Measurements from ENCODE around the gene ATP10A. TPM values are rescaled to one million over a fixed set of nuclear protein-coding genes. Genes with fewer than 3 reads are reported as not detected.

ATP10A gene
- polyA plus RNA-seq (2013) = 0.07 and 0.18 TPM in 2 replicates

GRCh38 chr15:25863111-25863967, at the start of gene ATP10A:
Gene ATP10A (minus strand): TSS chr15:25863327. CDS start chr15:25863096, 231 bp downstream.
- Histone ChIP-seq H4K8ac (ENCODE audit: low read depth, low read length) (no peak within 1 kb of the TSS), H3K79me1 (ENCODE audit: low read length) (no peaks in the 10 kb centered on the region), H3K9ac (ENCODE audit: low read length) (no peak within 1 kb of the TSS), H4K12ac (ENCODE audit: low read depth, low read length) (no peak within 1 kb of the TSS), H3K36me3 (ENCODE audit: control insufficient read depth in 1 of 2, insufficient read depth in 2 of 2, low read length in 2 of 2) (no peaks in the 10 kb centered on the region), H2BK5ac (ENCODE audit: low read depth, low read length, poor library complexity) (no peak within 1 kb of the TSS), H3K27ac (ENCODE audit: low read depth, low read length) (no peak within 1 kb of the TSS), H2BK120ac (ENCODE audit: insufficient read depth, low read length, poor library complexity) (no peak within 1 kb of the TSS), H3K4ac (ENCODE audit: low read depth, low read length) (no peak within 1 kb of the TSS), H3K4me1 (ENCODE audit: control insufficient read depth in 1 of 2, insufficient read depth in 2 of 2, low read length in 2 of 2) (peaks cover 0 to 9% of the 10 kb centered on the region in 2 experiments), H3K79me2 (ENCODE audit: control insufficient read depth, insufficient read depth, low read length, poor library complexity) (no peaks in the 10 kb centered on the region), H4K91ac (ENCODE audit: low read depth, low read length) (no peak within 1 kb of the TSS), H3K14ac (ENCODE audit: low read length) (no peak within 1 kb of the TSS), H2AK5ac (ENCODE audit: low read length) (no peak within 1 kb of the TSS), H2AFZ (ENCODE audit: insufficient read depth, low read length, poor library complexity) (no peak within 1 kb of the TSS), H3K18ac (ENCODE audit: low read length) (no peak within 1 kb of the TSS), H3K23ac (ENCODE audit: low read length) (no peak within 1 kb of the TSS), H3K4me2 (ENCODE audit: low read length) (peak within 1 kb of the TSS; percentile 79), H2BK12ac (ENCODE audit: low read length) (no peak within 1 kb of the TSS), H3K9me3 (ENCODE audit: insufficient read depth, low read depth, low read length) (peaks cover 3% of the 10 kb centered on the region), H3K4me3 (ENCODE audit: low read depth, low read length) (peak within 1 kb of the TSS; percentile 63), H3K27me3 (ENCODE audit: insufficient read depth, low read length) (peaks cover 33% of the 10 kb centered on the region)
- peak in 1 of 2 donors; percentile 48 for DNase-seq
- WGBS (ENCODE audit: extremely low coverage, insufficient coverage, insufficient read length) = no CpG with 5 or more reads among the region's 85 CpGs

- Histone ChIP-seq H4K8ac (ENCODE audit: low read depth, low read length) (no peak overlapping the region), H2BK120ac (ENCODE audit: insufficient read depth, low read length, poor library complexity) (no peak overlapping the region)
Measured at GRCh38 chr15:25912035-25912434, 48.9 kb upstream of the ATP10A start.

GRCh38 chr15:25910832-25911231, 47.7 kb upstream of the ATP10A start:
- no CpG with 5 or more reads among the region's 4 CpGs for WGBS (ENCODE audit: extremely low coverage, insufficient coverage, insufficient read length)
- no peak overlapping the region for H3K4ac ChIP-seq (ENCODE audit: low read depth, low read length)
- no peak overlapping the region for H4K91ac ChIP-seq (ENCODE audit: low read depth, low read length)
- no peak for DNase-seq
- no peak overlapping the region for H3K18ac ChIP-seq (ENCODE audit: low read length)
- no peak overlapping the region for H3K14ac ChIP-seq (ENCODE audit: low read length)
- no peak overlapping the region for H2BK12ac ChIP-seq (ENCODE audit: low read length)
- H3K4me3 ChIP-seq (ENCODE audit: low read depth, low read length) = no peak overlapping the region
- no peaks in the 10 kb centered on the region for H3K79me1 ChIP-seq (ENCODE audit: low read length)
- no peak overlapping the region for H3K27ac ChIP-seq (ENCODE audit: low read depth, low read length)
- H2AK5ac ChIP-seq (ENCODE audit: low read length) = no peak overlapping the region
- no peaks in the 10 kb centered on the region for H3K27me3 ChIP-seq (ENCODE audit: insufficient read depth, low read length)
- H4K8ac ChIP-seq (ENCODE audit: low read depth, low read length) = no peak overlapping the region
- no peak overlapping the region for H2BK5ac ChIP-seq (ENCODE audit: low read depth, low read length, poor library complexity)
- no peak overlapping the region for H2AFZ ChIP-seq (ENCODE audit: insufficient read depth, low read length, poor library complexity)
- no peak overlapping the region for H3K4me2 ChIP-seq (ENCODE audit: low read length)
- no peak overlapping the region for H2BK120ac ChIP-seq (ENCODE audit: insufficient read depth, low read length, poor library complexity)
- H3K9ac ChIP-seq (ENCODE audit: low read length) = no peak overlapping the region
- H3K36me3 ChIP-seq (ENCODE audit: control insufficient read depth in 1 of 2, insufficient read depth in 2 of 2, low read length in 2 of 2) = no peaks in the 10 kb centered on the region
- no peak overlapping the region for H4K12ac ChIP-seq (ENCODE audit: low read depth, low read length)
- no peaks in the 10 kb centered on the region for H3K79me2 ChIP-seq (ENCODE audit: control insufficient read depth, insufficient read depth, low read length, poor library complexity)
- no peaks in the 10 kb centered on the region for H3K4me1 ChIP-seq (ENCODE audit: control insufficient read depth in 1 of 2, insufficient read depth in 2 of 2, low read length in 2 of 2)
- no peak overlapping the region for H3K23ac ChIP-seq (ENCODE audit: low read length)
- no peaks in the 10 kb centered on the region for H3K9me3 ChIP-seq (ENCODE audit: insufficient read depth, low read depth, low read length)

More at GRCh38 chr15:25912035-25912434, 48.9 kb upstream of the ATP10A start:
- Histone ChIP-seq H4K12ac (ENCODE audit: low read depth, low read length) (no peak overlapping the region), H3K79me2 (ENCODE audit: control insufficient read depth, insufficient read depth, low read length, poor library complexity) (no peaks in the 10 kb centered on the region), H2AFZ (ENCODE audit: insufficient read depth, low read length, poor library complexity) (no peak overlapping the region), H3K36me3 (ENCODE audit: control insufficient read depth in 1 of 2, insufficient read depth in 2 of 2, low read length in 2 of 2) (no peaks in the 10 kb centered on the region), H3K27ac (ENCODE audit: low read depth, low read length) (no peak overlapping the region), H2BK12ac (ENCODE audit: low read length) (no peak overlapping the region), H3K79me1 (ENCODE audit: low read length) (no peaks in the 10 kb centered on the region), H3K4me3 (ENCODE audit: low read depth, low read length) (no peak overlapping the region), H3K4ac (ENCODE audit: low read depth, low read length) (no peak overlapping the region), H4K91ac (ENCODE audit: low read depth, low read length) (no peak overlapping the region), H3K14ac (ENCODE audit: low read length) (no peak overlapping the region), H3K9ac (ENCODE audit: low read length) (no peak overlapping the region), H2BK5ac (ENCODE audit: low read depth, low read length, poor library complexity) (no peak overlapping the region), H3K9me3 (ENCODE audit: insufficient read depth, low read depth, low read length) (no peaks in the 10 kb centered on the region), H3K4me2 (ENCODE audit: low read length) (no peak overlapping the region), H3K4me1 (ENCODE audit: control insufficient read depth in 1 of 2, insufficient read depth in 2 of 2, low read length in 2 of 2) (no peaks in the 10 kb centered on the region), H3K27me3 (ENCODE audit: insufficient read depth, low read length) (no peaks in the 10 kb centered on the region), H3K18ac (ENCODE audit: low read length) (no peak overlapping the region), H3K23ac (ENCODE audit: low read length) (no peak overlapping the region), H2AK5ac (ENCODE audit: low read length) (no peak overlapping the region)
- no CpG with 5 or more reads among the region's 3 CpGs for WGBS (ENCODE audit: extremely low coverage, insufficient coverage, insufficient read length)
- DNase-seq = no peak

GRCh38 chr15:25909806-25910205, 46.7 kb upstream of the ATP10A start:
- Histone ChIP-seq H2BK12ac (ENCODE audit: low read length) (no peak overlapping the region), H3K27ac (ENCODE audit: low read depth, low read length) (no peak overlapping the region), H3K36me3 (ENCODE audit: control insufficient read depth in 1 of 2, insufficient read depth in 2 of 2, low read length in 2 of 2) (no peaks in the 10 kb centered on the region), H3K79me1 (ENCODE audit: low read length) (no peaks in the 10 kb centered on the region), H3K14ac (ENCODE audit: low read length) (no peak overlapping the region), H2AFZ (ENCODE audit: insufficient read depth, low read length, poor library complexity) (no peak overlapping the region), H3K4ac (ENCODE audit: low read depth, low read length) (no peak overlapping the region), H4K8ac (ENCODE audit: low read depth, low read length) (no peak overlapping the region), H3K9ac (ENCODE audit: low read length) (no peak overlapping the region), H3K4me3 (ENCODE audit: low read depth, low read length) (no peak overlapping the region), H4K12ac (ENCODE audit: low read depth, low read length) (no peak overlapping the region), H4K91ac (ENCODE audit: low read depth, low read length) (no peak overlapping the region), H2BK120ac (ENCODE audit: insufficient read depth, low read length, poor library complexity) (no peak overlapping the region), H2AK5ac (ENCODE audit: low read length) (no peak overlapping the region), H3K23ac (ENCODE audit: low read length) (no peak overlapping the region), H3K27me3 (ENCODE audit: insufficient read depth, low read length) (no peaks in the 10 kb centered on the region), H3K18ac (ENCODE audit: low read length) (no peak overlapping the region), H3K9me3 (ENCODE audit: insufficient read depth, low read depth, low read length) (no peaks in the 10 kb centered on the region), H3K4me2 (ENCODE audit: low read length) (no peak overlapping the region), H3K79me2 (ENCODE audit: control insufficient read depth, insufficient read depth, low read length, poor library complexity) (no peaks in the 10 kb centered on the region), H2BK5ac (ENCODE audit: low read depth, low read length, poor library complexity) (no peak overlapping the region), H3K4me1 (ENCODE audit: control insufficient read depth in 1 of 2, insufficient read depth in 2 of 2, low read length in 2 of 2) (no peaks in the 10 kb centered on the region)
- no peak for DNase-seq
- WGBS (ENCODE audit: extremely low coverage, insufficient coverage, insufficient read length) = no CpG with 5 or more reads among the region's 16 CpGs
